NCI-H524 (cell line): ENCODE results near the gene ME3.
"Not testable (repeated sequence)": the region's sequence is repeated elsewhere in the genome, so short reads cannot be mapped to it uniquely, and the experiment has no call there.

ENCODE experiments used
- DNase-seq, 2 experiments: peaks; one replicate each; lab custom pipeline; 2025; lab: John Stamatoyannopoulos, UW

The ME3 gene

GRCh38 chr11:86459682-86460460 lies 212.5 kb downstream of the ME3 start:
- no peak for DNase-seq

DNA sequence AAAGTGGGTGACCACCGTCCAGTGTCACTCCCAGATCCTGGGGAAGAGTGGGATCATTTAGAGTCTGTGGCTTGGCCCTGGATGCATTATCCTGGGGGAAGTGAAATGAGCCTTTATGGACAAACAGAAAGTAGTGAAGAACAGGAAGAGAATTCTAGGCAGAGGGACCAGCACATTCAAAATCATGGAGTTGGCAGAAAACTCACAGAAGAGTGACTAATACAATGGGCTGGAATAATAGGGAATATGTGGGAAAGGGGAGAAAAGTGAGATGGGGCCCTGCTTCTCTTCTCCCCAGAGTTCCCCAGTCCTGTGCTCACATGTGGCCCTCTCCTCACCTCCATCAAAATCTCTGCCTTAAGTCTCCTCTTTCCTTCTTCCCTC lies 213.4 kb downstream of the ME3 start:
- no peak for DNase-seq

DNA sequence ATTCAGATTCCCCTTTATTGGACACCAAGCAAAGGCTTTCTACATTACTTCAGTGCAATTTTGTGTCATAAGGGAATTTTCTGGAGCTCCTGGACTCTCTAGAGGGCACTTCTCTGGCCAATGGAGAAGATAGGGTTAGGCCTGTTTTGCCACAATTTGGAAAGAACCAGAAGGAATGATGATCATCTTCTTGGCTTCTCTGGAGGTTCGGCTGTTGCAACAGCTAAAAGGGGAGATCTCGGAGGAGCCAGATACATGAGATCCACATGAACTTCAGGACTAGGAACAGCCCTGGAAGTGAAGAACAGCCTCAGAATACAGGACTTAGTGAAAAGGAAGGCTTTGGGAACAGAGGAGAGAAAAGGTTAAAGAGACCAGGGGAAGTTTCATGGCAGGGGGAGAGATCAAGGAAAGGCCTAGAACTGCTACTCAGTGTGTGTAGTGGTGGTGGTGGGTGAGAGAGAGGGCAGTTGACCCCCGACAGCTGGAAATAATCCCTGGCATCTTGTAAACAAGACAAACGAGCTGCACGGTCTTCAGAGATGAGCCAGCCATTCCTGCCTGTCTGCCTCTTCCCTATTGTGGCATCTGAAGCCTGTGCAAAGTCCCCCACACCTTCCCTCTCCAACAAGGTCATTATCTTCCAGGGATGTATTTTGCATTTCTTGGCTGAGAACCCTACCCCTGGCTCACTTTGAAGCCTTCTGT lies 214.0 kb downstream of the ME3 start:
- no peak for DNase-seq

DNA sequence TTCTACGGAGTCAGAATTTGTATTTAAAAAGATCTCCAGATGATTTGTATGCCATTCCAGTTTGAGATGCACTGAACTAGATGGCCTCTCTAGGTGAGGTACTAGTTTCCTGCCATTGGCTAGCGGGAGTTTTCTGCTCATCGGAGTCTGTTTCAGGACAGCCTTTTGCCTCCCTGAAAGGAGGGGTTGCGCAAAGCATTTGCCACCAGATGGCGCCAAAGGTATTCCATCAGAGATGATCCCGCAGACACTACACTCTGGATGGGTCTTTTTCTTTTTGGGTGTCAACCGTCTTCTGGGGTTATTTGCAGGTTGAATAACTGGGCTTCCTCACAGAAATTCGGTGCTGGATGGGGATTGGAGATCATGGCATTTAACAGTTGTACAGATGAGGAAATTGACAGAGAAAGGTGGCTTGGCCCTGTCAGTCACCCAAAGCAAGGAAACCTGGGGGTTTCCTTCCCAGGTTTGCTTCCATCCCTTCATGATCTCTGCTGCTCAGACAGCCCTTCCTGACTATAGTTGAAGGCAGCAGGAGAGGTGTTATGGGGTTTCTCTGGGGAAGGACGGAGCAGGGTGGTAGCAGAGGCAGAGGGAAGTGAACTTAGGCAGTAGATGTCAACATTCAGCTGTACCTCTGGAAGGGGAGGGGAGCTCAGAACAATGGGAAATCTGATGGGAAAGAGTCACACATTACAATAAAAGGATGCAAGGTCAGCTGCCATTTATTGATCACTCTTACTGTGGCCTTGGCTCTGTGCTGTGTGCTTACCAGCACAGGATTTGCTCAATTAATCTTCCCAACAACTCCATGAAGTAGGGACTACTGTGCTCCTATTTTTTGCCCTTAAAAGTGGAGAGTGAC lies 216.1 kb downstream of the ME3 start:
- peak; percentile 14 to 75 for DNase-seq

- peak in 1 of 2 experiments; percentile 10 for DNase-seq
These were observed 219.0 kb downstream of the ME3 start for GRCh38 chr11:86453290-86454030.

DNA sequence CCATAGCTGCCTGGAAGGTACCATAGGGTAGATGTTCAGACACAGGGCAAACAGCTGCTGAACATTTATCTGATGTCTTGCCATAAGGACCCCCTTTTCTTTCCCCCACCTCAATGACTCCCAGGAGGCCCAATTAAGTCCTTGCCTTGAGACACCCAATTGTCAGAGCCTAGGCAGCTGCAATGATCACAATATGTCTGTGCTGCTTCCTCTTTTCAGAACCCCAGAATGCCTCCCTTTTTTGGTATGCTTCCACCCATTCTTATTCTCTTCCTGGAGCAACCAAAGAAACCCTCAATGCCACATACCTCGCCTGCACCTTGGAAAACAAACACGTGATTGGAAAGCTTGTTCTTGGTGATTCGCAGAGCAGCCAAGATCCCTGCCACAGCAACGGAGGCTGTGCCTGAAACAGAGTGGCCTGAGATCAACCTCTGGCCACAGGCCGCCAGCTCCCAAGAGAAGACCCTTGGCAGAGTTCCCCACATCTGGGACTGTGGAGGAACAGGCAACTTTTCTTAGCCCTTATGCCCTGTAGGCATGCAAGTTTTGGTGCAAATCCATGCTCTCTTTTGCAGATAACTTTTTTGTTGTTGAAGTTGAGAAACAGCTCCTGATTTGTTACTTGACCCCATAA lies 222.3 kb downstream of the ME3 start:
- DNase-seq: no peak

DNA sequence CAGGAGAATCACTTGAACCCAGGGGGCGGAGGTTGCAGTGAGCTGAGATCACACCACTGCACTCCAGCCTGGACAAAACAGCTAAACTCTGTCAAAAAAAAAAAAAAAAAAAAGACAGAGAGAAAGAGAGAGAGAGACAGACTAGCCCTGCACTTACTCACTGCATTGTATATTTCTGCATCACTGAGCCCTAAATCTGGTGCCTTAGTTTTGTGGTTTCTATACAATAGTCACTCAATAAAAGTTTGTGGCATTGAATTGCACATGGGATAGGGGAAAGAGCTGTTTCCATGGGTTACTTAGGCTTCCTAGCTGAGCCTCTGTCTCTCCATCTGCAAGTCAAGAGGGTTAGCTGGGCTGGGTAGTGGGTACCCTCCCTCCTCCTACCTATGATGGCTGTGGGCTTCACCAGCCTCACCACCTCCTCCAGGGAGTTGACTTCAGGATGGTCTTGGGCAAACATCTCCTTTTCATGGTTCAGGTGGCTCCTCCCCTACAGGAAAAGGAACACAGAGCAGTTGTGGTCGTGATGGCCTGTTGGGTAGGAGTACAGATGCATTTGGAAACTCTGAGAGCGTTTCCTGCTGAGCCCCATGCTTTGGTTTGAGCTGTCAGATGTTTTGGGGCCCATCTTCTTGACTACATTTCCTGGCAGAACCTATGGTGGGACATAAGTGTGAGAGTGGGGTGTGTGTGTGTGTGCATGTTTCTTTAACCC lies 224.5 kb downstream of the ME3 start:
- DNase-seq: no peak

DNA sequence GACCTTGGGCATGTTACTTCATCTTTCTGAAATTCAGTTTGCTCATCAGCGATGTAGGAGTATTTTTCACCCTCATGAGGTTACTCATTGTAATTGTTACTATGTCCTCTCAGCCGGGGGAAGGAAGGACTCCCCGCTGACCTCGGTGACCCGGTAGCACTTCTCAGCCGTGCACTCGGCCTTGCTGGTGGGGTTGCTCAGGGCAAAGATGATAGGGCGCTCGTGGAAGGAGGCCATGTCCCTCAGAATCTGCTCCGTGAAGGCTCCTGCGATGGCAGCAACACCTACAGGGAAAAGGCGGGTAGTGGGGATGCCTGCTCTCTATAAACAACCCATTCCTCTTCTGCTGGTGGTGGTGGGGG lies 225.5 kb downstream of the ME3 start:
- DNase-seq: no peak

DNA sequence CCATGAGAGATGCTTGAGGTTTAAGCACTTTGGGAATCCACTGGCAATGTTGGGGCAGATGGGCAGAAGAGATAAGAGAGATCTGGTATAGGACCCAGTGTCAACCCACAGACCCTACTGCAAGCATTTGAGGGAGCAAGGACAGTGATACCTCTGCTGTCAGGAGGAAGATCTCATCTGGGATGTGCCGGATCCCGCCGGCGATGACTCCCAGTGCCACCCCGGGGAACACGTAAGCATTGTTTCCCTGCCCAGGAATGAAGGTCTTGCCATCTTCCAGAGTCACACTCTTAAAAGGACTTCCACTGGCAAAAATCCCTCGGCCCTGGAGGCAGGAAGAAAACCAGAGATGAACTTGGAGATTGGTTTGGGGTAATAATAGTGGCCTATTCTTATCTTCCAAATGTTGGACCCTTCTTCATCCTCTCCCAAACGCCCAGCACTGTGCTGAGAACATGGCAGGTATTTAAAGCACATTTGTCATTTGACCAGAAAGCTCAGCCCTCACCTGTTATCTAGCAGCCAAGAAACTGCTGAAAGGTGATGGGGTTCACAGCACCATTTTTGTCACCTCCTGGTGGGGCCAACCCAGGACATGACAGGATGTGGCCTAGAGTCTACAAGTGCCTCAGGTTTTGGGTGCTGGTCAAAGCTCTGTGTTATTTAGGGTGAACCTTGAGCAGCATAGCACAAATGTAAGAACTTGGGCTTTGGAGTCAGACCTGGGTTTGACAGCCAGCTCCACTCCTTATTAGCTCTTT lies 226.1 kb downstream of the ME3 start:
- no peak for DNase-seq

DNA sequence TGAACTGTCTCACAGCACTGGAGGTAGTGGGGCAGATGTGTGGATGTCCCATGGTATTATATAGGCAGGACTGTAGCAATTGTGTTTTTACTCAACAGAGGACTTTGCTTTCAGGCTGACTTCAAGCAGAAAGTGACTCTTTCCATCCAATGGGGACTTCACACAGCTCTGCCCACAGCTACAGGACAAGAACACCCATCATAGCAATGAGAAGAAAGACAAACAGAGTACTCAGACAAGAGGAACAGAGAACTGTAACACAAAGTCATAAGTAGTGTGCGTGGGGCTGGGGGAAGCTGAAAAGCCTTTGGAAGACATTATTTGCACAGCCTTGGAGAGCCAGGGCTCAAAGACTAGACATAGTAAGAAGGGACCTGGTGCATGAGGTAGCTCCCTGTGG lies 227.4 kb downstream of the ME3 start:
- no peak for DNase-seq

- no peak for DNase-seq
These were observed 229.0 kb downstream of the ME3 start for GRCh38 chr11:86443415-86443814.

GRCh38 chr11:86442827-86443226 lies 229.6 kb downstream of the ME3 start:
- no peak for DNase-seq

GRCh38 chr11:86442420-86442819 lies 230.0 kb downstream of the ME3 start:
- DNase-seq: no peak

GRCh38 chr11:86440843-86441242 lies 231.6 kb downstream of the ME3 start:
- no peak for DNase-seq

- no peak for DNase-seq
These were observed 232.1 kb downstream of the ME3 start for GRCh38 chr11:86440305-86440716.

DNA sequence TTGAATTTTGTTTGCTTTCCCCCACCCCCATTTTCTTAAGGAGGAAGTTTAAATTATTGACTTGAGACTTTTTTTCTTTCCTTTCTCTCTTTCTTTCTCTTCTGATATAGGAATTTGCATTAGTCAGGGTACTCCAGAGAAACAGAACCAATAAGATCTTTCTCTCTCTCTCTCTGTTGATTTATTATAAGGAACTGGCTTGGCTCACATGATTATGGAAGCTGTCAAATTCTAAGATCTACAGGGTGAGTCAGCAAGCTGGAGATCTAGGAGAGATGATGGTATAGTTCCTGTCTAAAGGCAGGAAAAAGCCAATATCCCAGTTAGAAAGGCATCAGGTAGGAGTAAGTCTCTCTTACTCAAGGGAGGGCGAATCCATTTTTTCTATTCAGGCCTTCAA lies 233.7 kb downstream of the ME3 start:
- no peak for DNase-seq

DNA sequence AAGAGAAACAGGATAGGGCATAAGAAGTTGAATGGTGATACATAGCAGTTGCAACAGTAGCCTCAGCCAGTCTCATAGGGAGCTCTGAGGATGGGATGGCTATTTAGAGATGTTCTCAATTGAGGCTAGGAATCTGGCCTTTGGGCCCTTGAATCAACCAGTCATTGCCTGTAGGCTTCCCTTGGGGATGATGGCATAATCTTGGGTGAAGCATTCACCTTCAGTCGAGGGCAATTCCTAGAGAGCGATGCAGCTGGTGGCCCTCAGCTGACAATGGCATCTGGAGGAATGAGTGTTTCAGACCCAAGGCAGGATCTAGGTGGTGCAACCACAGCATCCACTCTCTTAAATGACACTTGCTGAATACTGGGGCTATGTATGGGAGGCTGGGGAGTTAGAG lies 236.7 kb downstream of the ME3 start:
- no peak for DNase-seq

DNA sequence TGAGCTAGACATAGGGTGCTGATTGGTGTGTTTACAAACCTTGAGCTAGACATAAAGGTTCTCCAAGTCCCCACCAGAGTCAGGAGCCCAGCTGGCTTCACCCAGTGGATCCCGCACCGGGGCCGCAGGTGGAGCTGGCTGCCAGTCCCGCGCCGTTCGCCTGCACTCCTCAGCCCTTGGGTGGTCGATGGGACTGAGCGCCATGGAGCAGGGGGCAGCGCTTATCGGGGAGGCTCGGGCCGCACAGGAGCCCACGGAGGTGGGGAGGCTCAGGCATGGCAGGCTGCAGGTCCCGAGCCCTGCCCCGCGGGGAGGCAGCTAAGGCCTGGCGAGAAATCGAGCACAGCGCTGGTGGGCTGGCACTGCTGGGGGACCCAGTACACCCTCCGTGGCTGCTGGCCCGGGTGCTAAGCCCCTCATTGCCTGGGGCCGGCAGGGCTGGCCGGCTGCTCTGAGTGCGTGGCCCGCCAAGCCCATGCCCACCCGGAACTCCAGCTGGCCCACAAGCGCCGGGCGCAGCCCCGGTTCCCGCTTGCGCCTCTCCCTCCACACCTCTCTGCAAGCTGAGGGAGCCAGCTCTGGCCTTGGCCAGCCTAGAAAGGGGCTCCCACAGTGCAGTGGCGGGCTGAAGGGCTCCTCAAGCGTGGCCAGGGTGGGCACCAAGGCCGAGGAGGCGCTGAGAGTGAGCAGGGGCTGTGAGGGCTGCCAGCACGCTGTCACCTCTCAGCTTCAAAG lies 238.9 kb downstream of the ME3 start:
- DNase-seq: not testable (repeated sequence)

DNA sequence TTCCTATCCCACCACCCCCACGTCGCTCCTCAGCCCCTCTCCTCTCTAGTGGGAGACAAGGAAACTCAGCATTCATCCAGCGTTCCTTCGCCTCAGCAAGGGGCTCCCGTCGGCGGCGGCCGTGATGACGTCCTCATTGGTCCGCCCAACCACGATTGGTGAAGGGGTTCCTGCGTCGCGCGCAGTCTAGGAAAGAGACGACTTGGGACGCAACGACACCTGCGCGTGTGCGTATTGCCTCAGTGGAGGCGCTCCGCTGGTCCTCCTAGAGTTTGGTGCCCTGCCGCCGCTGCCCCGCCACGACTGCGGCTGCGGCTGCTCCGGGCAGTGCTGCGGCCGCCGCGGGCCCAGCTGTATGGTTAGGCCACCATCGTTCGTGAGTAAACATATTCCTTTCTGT lies 241.2 kb downstream of the ME3 start:
- no peak for DNase-seq
